KG1 (cell line): Measurements from ENCODE around the gene AATK.

Source experiments
- DNase-seq: peaks from one replicate; lab custom pipeline; 2025; lab: John Stamatoyannopoulos, UW

The AATK gene

DNA sequence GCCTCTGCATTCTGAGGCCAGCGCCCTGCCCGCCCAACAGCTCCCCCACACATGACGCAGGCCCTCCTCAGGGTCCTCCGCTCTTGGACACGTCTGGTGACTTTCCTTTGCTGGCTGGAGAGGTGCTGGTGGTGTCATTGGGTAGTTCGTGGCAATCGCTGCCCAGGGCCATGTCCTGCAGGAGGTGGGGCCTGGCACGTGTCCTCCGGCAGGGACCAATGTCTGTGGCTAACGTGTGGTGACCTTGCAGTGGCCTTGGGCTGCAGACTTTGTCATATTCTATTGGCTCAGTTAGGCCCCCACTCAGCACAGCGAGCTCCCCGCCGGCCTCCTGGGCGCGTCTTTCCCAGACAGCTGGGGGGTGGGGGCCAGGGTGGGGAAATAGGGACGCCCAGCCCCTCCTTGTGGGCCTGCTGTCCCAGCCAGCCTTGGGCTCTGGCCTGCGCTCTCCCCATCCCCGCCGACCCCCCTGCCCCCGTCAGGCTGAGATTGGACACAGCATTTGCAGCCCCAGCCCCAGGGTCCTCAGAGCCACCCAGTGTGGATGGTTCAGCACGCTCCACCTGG, 52.8 kb downstream of the AATK start:
- DNase-seq, result no peak

DNA sequence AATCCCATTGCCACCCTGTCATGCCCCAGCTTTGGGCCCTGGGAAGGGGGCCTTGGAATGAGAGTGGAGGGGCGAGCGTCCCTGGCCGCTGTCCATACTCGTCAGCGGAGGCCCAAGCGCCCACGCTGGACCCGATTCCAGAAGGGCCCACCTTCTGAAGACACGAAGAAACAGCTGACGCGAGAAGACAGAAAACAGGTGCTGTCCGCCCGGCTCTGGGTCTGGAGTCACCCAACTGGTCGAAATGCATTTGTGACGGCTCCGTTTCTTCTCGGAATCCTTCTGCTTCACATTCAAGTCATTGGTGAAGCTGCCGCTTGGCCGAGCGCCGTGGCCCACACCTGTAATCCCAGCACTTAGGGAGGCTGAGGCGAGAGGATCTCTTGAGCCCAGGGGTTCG, 53.6 kb downstream of the AATK start:
- no peak for DNase-seq

DNA sequence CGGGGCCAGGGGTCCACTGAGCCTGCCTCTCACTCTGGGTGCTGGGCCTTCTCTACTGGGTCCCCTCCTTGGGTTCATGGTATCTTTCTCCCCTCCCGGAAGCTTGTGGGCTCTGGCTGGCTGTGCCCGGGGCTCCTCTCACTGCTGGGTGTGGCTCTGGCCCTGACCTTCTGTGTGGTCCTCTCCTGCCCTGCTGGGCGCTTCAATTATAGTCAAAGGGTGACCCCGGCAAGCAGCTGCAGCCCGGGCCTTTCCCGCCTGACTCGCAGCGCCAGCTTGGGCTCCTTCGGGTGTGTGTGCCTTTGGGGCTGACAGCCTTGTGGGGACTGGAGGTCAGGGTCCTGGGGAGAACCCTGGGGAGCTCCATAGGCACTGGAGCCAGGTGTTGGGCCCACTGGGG, 55.0 kb downstream of the AATK start:
- DNase-seq, result no peak

DNA sequence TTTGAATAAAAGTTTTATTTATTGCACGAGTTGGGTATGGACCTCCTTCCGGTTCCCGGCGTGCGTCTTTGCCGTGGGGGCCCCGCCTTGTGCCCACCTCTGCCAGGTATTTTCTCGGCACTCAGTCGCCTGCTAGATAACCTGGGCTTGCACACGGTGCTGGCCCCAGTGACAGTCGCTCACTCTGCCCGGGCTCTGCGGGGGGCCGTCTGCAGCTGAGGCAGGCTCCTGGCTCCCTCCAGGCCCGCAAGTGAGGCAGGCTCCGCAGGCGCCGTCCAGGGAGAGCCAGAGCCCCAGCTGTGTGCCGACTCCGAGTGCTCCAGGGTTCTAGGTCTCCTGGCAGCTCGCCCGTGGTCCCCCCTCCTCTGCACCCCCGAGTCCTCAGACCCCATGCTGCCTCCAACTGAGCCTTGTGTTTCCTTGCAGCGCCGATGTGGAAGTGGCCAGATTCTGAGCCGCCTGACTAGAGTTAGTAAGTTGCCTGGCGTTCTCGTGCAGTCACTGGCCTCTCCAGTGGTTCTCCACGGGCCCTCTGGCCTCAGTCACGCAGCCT, 55.5 kb downstream of the AATK start:
- DNase-seq, result no peak

DNA sequence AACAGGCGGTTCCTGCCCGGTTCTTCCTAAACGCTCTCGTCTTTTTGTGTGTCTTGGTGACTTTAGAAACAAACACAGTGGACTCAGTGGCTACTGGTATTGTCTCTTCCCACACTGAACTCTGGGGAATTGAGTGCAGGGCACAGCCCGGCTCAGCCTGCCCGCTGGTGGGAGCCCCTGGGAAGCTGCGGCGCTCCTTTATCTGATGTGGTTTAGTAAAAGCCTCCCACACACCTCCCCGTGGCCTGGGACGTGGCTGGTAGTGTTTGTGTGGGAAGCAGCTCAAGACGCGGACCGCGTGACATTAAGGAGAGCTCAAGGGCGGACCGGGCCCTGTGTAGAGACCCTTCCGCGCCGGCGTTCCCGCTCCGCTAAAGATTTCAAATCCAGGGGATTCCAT, 56.1 kb downstream of the AATK start:
- no peak for DNase-seq

DNA sequence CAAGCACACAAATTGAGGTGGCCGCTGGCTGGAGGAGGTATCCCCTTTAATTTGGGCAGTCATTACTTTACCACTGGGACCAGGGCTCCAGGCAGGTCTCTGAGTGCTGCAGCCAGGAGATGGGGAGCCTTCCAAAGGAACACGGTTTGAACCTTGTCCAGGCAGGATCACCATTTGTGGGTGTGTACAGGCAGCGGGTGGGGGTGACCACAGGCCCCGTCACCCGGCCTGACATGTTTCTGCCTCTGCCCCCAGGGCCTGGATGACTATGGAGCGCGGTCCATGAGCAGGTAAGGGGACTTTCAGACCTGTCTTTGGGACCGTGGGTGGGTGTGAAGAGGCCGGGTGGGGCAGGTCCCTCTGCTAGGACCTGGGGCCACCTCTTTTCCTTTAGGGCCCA, 57.8 kb downstream of the AATK start:
- no peak for DNase-seq

DNA sequence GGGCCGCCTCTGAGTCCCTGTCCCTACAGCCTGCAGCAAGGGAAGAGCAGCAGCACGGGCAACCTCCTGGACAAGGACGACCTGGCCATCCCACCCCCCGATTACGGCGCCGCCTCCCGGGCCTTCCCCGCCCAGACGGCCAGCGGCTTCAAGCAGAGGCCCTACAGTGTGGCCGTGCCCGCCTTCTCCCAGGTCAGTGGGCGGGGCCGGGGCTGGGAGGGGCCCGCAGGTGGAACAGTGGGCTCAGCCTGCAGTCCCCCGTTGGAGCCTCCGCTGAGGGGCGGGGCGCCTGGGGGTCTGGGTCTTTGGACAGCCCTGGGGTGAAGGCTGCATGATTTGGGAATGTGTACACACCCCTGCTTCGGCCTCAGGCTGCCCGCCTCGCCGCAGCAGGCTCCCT, 59.3 kb downstream of the AATK start:
- DNase-seq, result no peak

DNA sequence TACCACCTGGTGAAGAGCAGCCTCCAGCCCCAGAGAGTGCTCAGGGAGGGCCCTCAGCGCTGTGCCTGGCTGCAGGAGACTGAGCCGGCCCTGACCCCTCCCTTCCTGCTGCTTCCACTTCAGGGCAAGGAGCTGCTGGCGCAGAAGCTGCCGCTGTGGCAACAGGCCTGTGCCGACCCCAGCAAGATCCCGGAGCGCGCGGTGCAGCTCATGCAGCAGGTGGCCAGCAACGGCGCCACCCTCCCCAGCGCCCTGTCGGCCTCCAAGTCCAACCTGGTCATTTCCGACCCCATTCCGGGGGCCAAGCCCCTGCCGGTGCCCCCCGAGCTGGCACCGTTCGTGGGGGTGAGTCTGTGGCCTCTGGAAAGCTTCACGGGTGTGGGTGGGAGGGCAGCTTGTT, 62.6 kb downstream of the AATK start:
- DNase-seq, result no peak

DNA sequence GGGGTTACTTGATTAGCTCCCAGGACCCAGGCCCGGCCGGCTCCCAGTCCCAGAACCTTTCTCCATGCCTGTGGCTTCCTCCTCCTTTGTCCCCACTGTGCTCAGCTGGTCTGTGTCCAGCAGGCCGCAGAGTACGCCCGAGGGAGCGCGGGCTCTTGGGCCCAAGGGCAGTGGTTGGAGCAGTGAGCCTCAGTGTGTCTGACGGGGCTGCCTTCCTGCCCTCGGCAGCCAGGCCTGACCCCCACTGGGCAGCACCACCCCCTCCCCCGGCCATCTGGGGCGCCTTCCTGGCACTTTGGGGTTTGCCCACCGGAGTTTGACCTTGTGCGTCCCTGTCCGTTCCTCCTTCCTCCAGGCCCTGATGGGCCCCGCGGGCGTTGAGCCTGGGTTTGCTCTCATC, 63.2 kb downstream of the AATK start:
- DNase-seq, result no peak

DNA sequence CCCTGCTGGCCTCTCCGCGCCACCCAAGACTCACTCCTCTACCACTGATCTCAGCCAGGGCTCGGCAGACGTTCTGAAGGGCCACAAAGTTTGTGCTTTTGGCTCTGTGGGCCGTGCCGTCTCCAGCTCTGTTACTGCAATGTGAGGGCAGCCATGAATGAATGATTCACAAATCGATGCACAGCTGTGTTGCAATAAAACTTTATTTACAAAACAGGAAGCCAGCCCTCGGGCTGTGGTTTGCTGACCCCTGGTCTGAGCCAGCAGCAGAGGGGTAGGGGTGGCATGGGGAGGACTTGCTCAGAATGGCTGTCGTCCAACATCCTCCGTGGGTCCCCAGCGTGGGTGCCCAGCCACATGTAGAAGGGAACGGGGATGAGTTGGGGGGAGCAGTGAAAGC, 63.7 kb downstream of the AATK start:
- no peak for DNase-seq

DNA sequence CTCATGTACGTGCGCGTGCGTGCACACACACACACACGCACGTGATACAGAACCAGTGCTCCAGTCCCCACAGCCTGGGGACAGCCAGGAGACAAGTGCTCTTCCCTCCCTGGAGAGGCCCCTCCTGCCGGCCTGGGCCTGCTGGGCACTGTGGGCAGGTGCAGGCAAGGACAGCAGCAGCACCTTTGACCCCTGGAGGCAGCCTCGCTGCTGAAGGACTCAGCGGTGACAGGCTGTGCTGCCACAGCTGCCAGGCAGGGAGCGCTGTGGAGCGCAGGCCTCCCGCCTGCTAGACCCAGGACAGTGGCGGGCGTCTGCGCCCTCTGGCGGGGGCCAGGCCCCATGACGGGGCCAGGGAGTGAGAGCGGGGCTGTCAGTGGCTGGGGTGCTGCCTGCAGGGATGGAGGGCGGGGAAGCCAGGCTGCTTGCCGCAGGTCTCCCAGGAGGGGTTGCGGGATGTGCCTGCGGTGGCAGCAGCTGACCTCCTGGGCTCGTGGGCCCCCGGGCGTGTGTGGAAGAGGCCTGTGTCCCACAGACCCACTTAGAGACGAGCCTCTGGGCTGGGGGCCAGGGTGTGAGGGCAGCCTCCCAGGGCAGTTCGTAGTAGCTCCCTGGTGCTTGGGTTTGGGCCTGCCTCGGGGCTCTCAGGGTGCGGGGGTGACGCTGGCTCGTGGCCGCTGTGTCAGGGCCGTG, 64.3 kb downstream of the AATK start:
- peak; percentile 41 for DNase-seq

DNA sequence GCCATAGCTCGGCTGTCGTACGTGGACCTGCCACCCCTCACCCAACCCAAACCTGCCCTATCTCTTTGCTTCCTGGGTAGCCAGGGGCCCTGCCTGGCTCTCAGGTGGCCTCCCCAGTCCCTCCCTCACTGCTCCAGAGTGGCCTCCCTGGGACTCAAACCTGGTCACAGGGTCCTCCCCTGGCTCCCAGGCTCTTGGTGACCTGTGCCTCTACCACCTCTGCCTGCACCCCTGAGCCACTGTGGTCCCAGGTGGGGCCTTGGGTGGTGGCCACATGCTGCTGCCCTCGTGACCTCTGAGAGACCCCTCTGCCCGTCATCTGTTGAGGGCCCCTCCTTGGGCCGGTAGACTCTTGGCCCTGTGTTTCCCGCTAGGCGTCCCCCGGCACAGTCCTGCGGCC, 65.4 kb downstream of the AATK start:
- no peak for DNase-seq

DNA sequence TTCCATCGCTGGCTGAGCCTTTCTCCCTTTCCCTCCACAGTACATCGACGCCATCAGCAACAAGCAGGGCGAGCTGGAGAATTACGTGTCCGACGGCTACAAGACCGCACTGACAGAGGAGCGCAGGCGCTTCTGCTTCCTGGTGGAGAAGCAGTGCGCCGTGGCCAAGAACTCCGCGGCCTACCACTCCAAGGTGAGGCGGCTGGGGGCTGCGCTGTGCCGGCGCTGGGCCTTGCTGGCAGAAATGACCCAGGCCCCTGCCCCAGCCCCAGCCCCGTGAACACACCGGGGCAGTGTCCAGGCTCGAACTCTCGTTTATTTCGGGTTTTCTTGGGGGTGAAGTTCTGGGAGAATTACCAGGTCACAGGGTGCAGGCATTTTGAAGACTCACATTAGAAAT, 66.1 kb downstream of the AATK start:
- no peak for DNase-seq

DNA sequence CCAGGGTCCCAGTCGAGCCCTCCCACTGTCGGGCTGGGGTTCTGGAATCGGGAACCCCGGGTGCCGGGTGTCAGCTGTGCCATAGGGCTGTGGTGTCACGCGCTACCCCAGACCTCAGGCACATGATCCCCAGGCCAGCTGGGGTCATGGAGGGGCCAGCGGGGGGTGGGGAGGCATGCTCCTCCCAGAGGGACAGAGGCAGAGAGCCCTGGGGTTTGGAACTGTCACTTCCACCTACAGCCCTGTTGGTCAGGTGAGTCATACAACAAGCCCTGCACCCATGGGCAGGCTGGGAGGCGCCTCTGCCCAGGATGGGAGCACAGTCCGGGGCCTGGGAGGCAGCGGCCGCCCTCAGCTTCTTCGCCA, 68.1 kb downstream of the AATK start:
- no peak for DNase-seq

DNA sequence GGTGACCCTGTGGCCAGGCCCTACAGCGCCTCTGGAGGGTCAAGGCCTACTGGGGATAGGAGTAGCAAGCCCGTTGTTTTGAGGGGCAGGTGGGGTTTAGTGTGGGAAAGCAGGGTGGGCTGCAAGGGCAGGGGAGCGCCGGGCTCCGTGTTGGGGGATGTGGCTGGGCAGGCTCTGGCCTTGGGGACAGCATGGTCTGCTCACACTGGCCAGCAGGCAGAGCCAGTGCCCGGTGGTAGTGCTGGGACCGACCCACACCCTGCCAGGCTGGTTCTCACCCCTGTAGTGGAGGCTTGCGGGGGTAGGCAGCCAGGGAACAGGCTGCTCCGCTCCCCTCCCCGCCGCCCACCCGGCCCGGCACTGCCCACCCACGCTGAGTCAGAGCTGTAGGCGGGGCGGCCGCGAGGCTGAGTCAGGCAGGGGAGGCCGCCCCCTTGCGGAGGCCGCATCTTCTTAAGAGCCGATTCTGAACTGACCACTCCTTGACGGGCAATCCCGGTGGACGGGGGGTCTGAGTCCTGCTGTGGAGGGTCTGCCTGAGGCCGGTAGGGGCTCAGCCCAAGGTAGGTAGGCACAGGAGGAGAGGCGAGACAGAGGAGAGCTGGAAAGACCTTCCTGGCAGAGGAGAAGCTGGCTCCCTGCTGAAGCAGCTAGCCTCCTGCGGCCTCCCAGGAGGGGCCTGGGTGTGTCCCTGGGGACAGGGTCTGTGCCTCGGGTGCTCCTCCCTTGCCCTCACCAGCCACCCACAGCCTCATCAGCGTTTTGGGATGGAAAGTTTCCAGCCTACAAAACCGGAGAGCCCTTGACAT, 68.7 kb downstream of the AATK start:
- no peak for DNase-seq

DNA sequence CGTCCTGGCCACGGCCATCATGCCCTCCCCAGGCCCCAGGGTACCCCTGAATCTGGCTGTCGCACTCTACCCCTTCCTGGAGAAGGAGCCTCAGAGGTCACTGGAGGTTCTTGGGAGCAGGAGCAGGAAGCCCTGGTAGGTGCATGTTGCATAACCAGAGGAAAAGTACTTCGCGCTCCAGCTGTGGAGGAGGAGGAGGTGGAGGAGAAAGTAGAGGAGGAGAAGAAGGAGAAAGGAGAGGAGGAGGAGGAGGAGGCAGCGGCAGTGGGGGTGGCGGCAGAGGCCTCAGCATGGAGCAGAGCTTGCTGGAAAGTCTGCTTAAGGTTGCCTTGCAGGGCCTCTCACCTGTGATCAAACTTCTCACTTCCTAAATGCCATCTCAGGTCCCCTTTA, 69.3 kb downstream of the AATK start:
- no peak for DNase-seq

DNA sequence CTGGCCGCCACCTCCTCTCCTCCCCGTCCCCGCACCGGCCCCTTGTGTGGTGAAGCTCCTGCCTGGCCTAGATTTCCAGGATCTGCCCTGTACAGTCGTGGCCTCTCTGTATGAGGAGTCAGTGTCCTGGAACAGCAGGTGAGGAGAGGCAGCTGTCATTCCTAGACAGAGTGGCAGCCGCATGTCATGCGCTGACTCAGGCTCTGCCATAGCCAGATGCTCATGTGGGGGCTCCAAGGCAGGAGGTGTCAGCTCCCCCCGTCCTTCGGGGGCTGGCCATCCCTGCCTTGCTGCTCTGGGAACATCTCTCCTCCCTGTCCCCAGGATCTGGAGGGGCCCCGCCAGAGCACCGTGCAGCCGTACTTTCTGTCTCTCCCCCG, 70.6 kb downstream of the AATK start:
- no peak for DNase-seq

DNA sequence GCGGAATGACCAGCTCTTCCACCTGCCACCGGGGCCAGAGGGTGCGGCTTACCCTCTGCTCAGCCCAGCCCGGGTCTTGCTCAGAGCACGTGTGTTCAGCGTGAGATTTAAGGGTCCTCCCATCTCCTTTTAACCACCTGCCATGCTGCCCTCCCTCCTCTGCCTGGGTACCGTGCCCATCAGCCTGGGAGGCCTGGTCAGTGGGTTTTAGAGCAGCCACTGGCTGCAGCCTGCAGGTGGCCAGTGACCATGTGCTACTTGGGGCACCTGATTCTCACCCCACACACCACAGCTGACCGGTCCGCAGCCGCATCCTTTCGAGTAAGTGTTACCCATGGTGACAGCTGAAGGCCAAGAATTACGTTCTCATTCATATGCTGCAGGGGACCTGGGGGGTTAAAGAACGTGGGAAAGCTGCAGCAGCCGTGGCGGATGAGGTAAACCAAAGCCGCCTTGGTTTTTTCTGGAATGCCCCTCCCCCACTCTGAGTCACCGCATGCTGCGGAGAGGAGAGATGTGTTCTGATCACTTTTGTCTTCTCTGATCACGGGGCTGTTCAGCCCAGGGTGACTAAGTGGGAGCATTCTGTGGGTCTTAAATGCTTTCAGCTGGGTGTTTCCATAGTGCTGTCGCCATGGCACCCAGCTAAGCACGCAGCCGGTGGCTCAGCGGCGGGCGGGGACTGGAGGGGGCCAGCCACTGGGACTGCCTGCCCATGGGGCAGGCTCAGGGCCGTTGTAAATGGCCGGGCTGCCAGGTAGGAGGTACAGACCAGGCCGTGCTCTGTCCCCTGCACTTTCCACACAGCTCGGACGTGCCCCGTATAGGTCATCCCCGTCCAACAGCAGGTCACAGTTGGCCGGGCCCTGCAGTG, 71.3 kb downstream of the AATK start:
- no peak for DNase-seq

DNA sequence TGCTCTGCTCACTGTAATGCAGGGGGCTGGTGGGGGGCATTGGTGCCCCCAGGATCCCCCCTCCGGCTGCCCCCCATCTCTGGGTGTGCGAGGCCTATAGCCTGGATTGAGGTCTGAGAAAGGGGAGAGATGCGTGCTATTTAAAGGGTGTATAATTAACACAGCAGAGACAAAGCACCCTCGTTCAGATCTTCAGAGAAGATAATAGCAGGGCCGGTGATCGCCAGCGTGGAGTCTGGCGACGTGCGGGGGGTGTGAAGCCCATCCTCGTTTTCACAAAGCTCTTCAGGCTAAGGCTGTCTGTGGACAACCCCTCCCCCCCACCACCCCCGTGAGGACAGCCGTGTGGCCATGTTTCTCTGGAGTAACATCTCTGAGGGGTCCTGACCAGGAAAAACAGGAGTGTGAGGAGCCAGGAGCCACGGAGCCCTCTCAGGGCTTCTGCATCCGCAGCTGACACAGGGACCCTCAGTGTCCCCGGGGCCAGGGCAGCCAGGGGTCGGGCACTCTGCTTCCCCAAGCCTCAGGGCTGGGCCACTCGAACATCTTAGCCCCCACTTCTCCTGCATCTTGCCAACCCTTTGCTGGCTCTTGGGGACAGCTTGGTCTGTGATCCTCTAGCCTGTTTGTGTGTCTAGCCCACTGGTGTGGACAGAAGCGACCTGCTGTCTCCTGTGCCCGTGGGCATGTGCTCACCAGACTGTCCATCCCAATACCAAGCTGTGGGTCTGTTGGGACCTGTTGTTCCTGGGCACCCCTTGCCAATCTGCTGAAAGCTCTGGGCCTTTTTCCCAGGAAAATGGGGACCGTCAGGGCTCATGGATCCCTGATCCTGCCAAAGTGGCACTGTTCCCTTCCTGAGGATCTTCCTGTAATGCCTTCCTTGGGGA, 72.2 kb downstream of the AATK start:
- no peak for DNase-seq

DNA sequence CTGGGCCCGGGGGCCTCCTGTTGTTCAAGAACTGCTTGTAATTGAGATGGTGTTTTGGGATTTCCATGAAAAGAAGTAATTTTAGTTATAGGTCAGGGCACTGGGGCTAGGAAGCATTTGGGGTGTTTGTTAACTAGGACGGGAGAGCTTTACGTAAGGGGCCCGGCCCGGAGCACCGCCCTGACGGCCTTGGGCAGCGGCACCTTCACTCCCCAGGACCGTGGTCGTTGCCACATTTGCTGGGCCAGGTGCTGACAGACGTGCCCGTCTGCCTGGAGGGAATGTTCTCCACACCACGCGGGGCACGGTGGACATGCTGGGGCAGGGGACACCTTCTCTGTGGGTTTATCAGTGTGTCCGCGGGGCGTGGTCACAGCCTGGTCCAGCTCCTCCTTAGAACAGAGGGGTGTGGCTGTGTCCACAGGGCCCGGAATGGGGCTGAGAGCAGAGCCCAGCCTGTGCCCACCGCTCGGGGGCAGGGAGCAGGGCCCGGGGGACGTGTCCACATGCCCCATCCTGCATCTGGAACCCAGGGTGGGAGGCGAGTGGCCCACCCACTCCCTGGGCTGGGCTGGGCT, 73.4 kb downstream of the AATK start:
- DNase-seq, result no peak
